Suprapubic skin (tissue), 4 donors: Measurements from ENCODE around the gene TMTC2.

Experiments used
- POLR2A ChIP-seq, 2 donors: fragments of 450-650 bp; IDR thresholded peaks; one replicate each; pipeline ENCODE4 v1.6.1; 2017; ENCODE audit warnings: antibody characterized with exemption in 2 of 2, mild to moderate bottlenecking in 2 of 2, moderate library complexity in 2 of 2
- POLR2AphosphoS5 ChIP-seq, 3 donors: sonication (generic); formaldehyde crosslinking; IDR thresholded peaks; one replicate each; pipeline ENCODE4 v1.6.1; 2017; ENCODE audit warnings: antibody characterized with exemption in 3 of 3
- TF ChIP-seq, protein P1 (sequence below), 2 donors: fragments of 200-600 bp in 1 of 2; fragments of 450-650 bp in 1 of 2; sonication (generic) in 1 of 2; IDR thresholded peaks; one replicate each; pipeline ENCODE4 v1.5.1; 2016 to 2019; ENCODE audit warnings: antibody characterized with exemption in 2 of 2, mild to moderate bottlenecking in 1 of 2, moderate library complexity in 1 of 2

DNA sequence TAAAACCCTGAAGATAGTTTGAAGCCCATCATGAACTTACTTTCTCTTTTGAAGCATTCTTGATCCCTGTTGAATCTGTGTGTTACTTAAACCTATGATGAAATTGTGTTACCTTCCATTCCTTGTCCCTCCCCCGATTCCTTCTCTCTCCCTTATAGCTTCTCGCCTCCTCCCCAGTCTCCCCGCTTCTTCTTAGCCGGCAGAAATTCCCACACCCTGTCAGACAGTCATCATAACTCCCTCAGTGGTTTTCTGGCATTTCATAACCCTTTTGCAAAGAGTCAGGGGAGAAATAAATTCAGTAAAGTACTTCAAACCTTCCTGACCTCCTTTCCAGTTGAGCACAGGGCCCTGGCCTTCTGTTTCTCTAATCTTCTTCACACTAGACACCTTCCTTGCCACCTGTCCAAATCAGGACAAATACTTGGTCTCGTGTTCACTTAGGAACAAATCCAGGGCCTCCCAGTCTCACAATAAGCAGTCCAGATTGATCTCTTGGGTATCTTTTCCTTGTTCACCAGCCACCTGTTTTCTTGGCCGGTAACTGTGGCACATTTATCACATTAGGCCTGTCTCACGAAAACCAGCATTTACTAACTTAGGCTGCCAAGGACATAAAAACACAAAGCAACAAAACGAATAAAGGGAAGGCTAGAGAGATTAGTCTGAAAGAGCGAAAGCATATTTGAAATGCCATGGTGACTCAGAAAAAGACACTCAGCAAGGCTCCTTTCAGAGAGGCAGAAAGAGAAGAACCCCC lies 355.9 kb downstream of the TMTC2 start:
- TF ChIP-seq, protein P1, sequence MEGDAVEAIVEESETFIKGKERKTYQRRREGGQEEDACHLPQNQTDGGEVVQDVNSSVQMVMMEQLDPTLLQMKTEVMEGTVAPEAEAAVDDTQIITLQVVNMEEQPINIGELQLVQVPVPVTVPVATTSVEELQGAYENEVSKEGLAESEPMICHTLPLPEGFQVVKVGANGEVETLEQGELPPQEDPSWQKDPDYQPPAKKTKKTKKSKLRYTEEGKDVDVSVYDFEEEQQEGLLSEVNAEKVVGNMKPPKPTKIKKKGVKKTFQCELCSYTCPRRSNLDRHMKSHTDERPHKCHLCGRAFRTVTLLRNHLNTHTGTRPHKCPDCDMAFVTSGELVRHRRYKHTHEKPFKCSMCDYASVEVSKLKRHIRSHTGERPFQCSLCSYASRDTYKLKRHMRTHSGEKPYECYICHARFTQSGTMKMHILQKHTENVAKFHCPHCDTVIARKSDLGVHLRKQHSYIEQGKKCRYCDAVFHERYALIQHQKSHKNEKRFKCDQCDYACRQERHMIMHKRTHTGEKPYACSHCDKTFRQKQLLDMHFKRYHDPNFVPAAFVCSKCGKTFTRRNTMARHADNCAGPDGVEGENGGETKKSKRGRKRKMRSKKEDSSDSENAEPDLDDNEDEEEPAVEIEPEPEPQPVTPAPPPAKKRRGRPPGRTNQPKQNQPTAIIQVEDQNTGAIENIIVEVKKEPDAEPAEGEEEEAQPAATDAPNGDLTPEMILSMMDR (IDR thresholded peaks at IDR 0.05) = no peak
- TF ChIP-seq POLR2A (IDR thresholded peaks at IDR 0.05) (no peak), POLR2AphosphoS5 (IDR thresholded peaks at IDR 0.05) (no peak)
